Measurements from ENCODE around the gene CTSE. TPM values are rescaled to one million over a fixed set of nuclear protein-coding genes. Genes with fewer than 3 reads are reported as not detected.

Gene CTSE
- total RNA-seq, 2 donors from 2014 or later, result 0.15 to 0.42 TPM

DNA sequence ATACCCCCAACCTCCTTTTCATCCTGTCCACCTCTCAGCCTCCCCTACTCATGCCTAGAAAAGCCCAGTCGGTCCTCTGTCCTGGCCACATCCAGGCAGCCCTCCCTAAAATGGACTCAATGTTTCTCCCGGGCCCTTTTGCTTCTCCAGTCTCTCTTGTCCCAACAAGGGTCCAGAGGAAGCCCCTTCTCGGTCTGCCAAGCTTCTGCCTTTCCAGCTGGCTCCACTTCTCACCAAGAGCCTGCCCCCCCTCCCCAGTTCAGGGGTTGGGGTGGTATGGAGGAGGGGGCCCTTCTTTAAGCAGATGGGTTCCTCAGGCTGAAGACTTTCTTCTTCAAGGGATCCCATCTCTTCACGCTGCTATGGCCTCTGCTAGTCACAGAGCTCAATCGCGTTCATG lies 44.4 kb downstream of the CTSE start:
- no peak overlapping the region for H3K4me3 Mint-ChIP-seq
- no peak overlapping the region for H3K4me3 ChIP-seq (ENCODE audit: low read length)
- H3K36me3 ChIP-seq (ENCODE audit: control insufficient read depth, insufficient read depth, low read length), result no peaks in the 10 kb centered on the region
- TF ChIP-seq, protein P1, sequence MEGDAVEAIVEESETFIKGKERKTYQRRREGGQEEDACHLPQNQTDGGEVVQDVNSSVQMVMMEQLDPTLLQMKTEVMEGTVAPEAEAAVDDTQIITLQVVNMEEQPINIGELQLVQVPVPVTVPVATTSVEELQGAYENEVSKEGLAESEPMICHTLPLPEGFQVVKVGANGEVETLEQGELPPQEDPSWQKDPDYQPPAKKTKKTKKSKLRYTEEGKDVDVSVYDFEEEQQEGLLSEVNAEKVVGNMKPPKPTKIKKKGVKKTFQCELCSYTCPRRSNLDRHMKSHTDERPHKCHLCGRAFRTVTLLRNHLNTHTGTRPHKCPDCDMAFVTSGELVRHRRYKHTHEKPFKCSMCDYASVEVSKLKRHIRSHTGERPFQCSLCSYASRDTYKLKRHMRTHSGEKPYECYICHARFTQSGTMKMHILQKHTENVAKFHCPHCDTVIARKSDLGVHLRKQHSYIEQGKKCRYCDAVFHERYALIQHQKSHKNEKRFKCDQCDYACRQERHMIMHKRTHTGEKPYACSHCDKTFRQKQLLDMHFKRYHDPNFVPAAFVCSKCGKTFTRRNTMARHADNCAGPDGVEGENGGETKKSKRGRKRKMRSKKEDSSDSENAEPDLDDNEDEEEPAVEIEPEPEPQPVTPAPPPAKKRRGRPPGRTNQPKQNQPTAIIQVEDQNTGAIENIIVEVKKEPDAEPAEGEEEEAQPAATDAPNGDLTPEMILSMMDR (conservative IDR thresholded peaks at IDR 0.05), result no peak
- peaks cover 8% of the 10 kb centered on the region for H3K4me1 ChIP-seq (ENCODE audit: control insufficient read depth, insufficient read depth, low read length)
- no peak overlapping the region for H3K27ac ChIP-seq (ENCODE audit: low read depth, low read length)
- DNase-seq, result no peak
- no peaks in the 10 kb centered on the region for H3K27me3 ChIP-seq (ENCODE audit: control insufficient read depth, insufficient read depth, low read length, poor library complexity, severe bottlenecking)
- no peaks in the 10 kb centered on the region for H3K9me3 ChIP-seq (ENCODE audit: control insufficient read depth, low read length)
- H3K36me3 Mint-ChIP-seq (ENCODE audit: low read depth), result no peaks in the 10 kb centered on the region
- H3K9me3 Mint-ChIP-seq, result peaks cover 6% of the 10 kb centered on the region
- no peak overlapping the region for H3K27ac Mint-ChIP-seq
- WGBS, 2 experiments (ENCODE audit: insufficient coverage in 1 of 2, insufficient read length in 1 of 2), result 92 to 100% methylated on average over 3 to 6 of the region's 6 CpGs
- H3K9ac ChIP-seq (ENCODE audit: extremely low read depth, low read length, poor library complexity, severe bottlenecking), result no peak overlapping the region
- H3K4me1 Mint-ChIP-seq, result peaks cover 10% of the 10 kb centered on the region
- H3K27me3 Mint-ChIP-seq (ENCODE audit: insufficient read depth), result no peaks in the 10 kb centered on the region

- Mint-ChIP-seq H3K36me3 (ENCODE audit: low read depth) (no peaks in the 10 kb centered on the region), H3K4me1 (peaks cover 8% of the 10 kb centered on the region), H3K27me3 (ENCODE audit: insufficient read depth) (no peaks in the 10 kb centered on the region), H3K27ac (no peak overlapping the region), H3K9me3 (peaks cover 6% of the 10 kb centered on the region), H3K4me3 (no peak overlapping the region)
- no peak overlapping the region for H3K4me3 ChIP-seq (ENCODE audit: low read length)
- no peaks in the 10 kb centered on the region for H3K27me3 ChIP-seq (ENCODE audit: control insufficient read depth, insufficient read depth, low read length, poor library complexity, severe bottlenecking)
- H3K9me3 ChIP-seq (ENCODE audit: control insufficient read depth, low read length), result no peaks in the 10 kb centered on the region
- no peak overlapping the region for H3K9ac ChIP-seq (ENCODE audit: extremely low read depth, low read length, poor library complexity, severe bottlenecking)
- no peaks in the 10 kb centered on the region for H3K36me3 ChIP-seq (ENCODE audit: control insufficient read depth, insufficient read depth, low read length)
- peaks cover 8% of the 10 kb centered on the region for H3K4me1 ChIP-seq (ENCODE audit: control insufficient read depth, insufficient read depth, low read length)
- no peak for DNase-seq
- no peak overlapping the region for H3K27ac ChIP-seq (ENCODE audit: low read depth, low read length)
- TF ChIP-seq, protein P1 (conservative IDR thresholded peaks at IDR 0.05), result no peak
- 91 to 95% methylated on average over 4 to 7 of the region's 7 CpGs for WGBS, 2 experiments (ENCODE audit: insufficient coverage in 1 of 2, insufficient read length in 1 of 2)
Measured at GRCh38 chr1:205978676-205979075, 45.0 kb downstream of the CTSE start.

- DNase-seq, result peak; percentile 92
- H3K27ac ChIP-seq (ENCODE audit: low read depth, low read length), result no peak overlapping the region
- TF ChIP-seq, protein P1 (conservative IDR thresholded peaks at IDR 0.05), result peak; percentile 99
Measured at GRCh38 chr1:205977402-205978014, 46.2 kb downstream of the CTSE start.

More at GRCh38 chr1:205977402-205978014, 46.2 kb downstream of the CTSE start:
- Mint-ChIP-seq H3K27ac (peak overlapping the region; percentile 30), H3K9me3 (peaks cover 6% of the 10 kb centered on the region), H3K36me3 (ENCODE audit: low read depth) (no peaks in the 10 kb centered on the region), H3K4me1 (peaks cover 8% of the 10 kb centered on the region), H3K4me3 (no peak overlapping the region), H3K27me3 (ENCODE audit: insufficient read depth) (peaks cover 1% of the 10 kb centered on the region)
- no peak overlapping the region for H3K4me3 ChIP-seq (ENCODE audit: low read length)
- no peak overlapping the region for H3K9ac ChIP-seq (ENCODE audit: extremely low read depth, low read length, poor library complexity, severe bottlenecking)
- WGBS, 2 experiments (ENCODE audit: insufficient coverage in 1 of 2, insufficient read length in 1 of 2), result 94 to 97% methylated on average over 2 of the region's 2 CpGs
- peaks cover 8% of the 10 kb centered on the region for H3K4me1 ChIP-seq (ENCODE audit: control insufficient read depth, insufficient read depth, low read length)
- H3K9me3 ChIP-seq (ENCODE audit: control insufficient read depth, low read length), result no peaks in the 10 kb centered on the region
- H3K36me3 ChIP-seq (ENCODE audit: control insufficient read depth, insufficient read depth, low read length), result no peaks in the 10 kb centered on the region
- H3K27me3 ChIP-seq (ENCODE audit: control insufficient read depth, insufficient read depth, low read length, poor library complexity, severe bottlenecking), result no peaks in the 10 kb centered on the region
